A549 (cell line): ENCODE measurements around the gene CEP164.

Source experiments
- CEBPB ChIP-seq, 2 experiments: fragments of >200 bp in 1 of 2; sonication (Bioruptor Twin) in 1 of 2; formaldehyde crosslinking in 1 of 2; IDR thresholded peaks; 2 replicates each; pipeline ENCODE4 v1.6.1; 2012 to 2016
- EP300 ChIP-seq, 2 experiments: fragments of >200 bp; sonication (Bioruptor Twin); formaldehyde crosslinking; IDR thresholded peaks; 2 replicates in 1 of 2; 3 replicates in 1 of 2; pipeline ENCODE4 v1.6.1; 2016 to 2017
- FOSL2 ChIP-seq, 2 experiments: fragments of 450-650 bp in 1 of 2; fragments of >200 bp in 1 of 2; sonication (Bioruptor Twin) in 1 of 2; formaldehyde crosslinking; IDR thresholded peaks; 2 replicates each; pipeline versions ENCODE4 v1.5.0 to v1.6.1; 2016 to 2020; ENCODE audit warnings: mild to moderate bottlenecking in 1 of 2, moderate library complexity in 1 of 2
- HES2 ChIP-seq: fragments of >200 bp; sonication (Bioruptor Twin); formaldehyde crosslinking; IDR thresholded peaks from 2 replicates; pipeline ENCODE4 v1.6.1; 2016
- HEYL ChIP-seq: fragments of 250-450 bp; sonication (Bioruptor Pico); IDR thresholded peaks from 2 replicates; pipeline ENCODE4 v1.8.0; 2021; ENCODE audit warnings: mild to moderate bottlenecking, moderate library complexity
- PBX3 ChIP-seq: IDR thresholded peaks from 2 replicates; pipeline ENCODE4 v1.6.1; 2012
- PHF8 ChIP-seq: fragments of 200-600 bp; sonication (generic); IDR thresholded peaks from 2 replicates; pipeline ENCODE4 v1.6.1; 2016; ENCODE audit warnings: low read depth, mild to moderate bottlenecking, antibody characterized with exemption, moderate library complexity, borderline replicate concordance
- POLR2A ChIP-seq: IDR thresholded peaks from 2 replicates; pipeline ENCODE4 v1.6.1; 2012; ENCODE audit warnings: mild to moderate bottlenecking, low read length
- REST ChIP-seq: fragments of 200-600 bp; sonication (generic); IDR thresholded peaks from 2 replicates; pipeline ENCODE4 v1.6.1; 2016; ENCODE audit warnings: antibody characterized with exemption, mild to moderate bottlenecking, moderate library complexity
- TP53 ChIP-seq: fragments of 250-450 bp; sonication (Bioruptor Pico); IDR thresholded peaks from 2 replicates; pipeline ENCODE4 v1.5.0; 2021; ENCODE audit warnings: mild to moderate bottlenecking, moderate library complexity
- TF ChIP-seq, protein P1 (sequence below): fragments of >200 bp; sonication (Bioruptor Twin); formaldehyde crosslinking; IDR thresholded peaks from 3 replicates; pipeline ENCODE4 v1.5.1; 2016
- TF ChIP-seq, protein P2 (sequence below): fragments of 450-650 bp; IDR thresholded peaks from 2 replicates; pipeline ENCODE4 v1.6.1; 2014; ENCODE audit warnings: antibody characterized with exemption
- TF ChIP-seq, protein P3 (sequence below): IDR thresholded peaks from 2 replicates; pipeline ENCODE4 v1.6.1; 2012
- TF ChIP-seq, protein P4 (sequence below): fragments of 150-350 bp; IDR thresholded peaks from 2 replicates; pipeline ENCODE4 v1.6.1; 2014; ENCODE audit warnings: low read depth, mild to moderate bottlenecking, low read length

- TF ChIP-seq, protein P1, sequence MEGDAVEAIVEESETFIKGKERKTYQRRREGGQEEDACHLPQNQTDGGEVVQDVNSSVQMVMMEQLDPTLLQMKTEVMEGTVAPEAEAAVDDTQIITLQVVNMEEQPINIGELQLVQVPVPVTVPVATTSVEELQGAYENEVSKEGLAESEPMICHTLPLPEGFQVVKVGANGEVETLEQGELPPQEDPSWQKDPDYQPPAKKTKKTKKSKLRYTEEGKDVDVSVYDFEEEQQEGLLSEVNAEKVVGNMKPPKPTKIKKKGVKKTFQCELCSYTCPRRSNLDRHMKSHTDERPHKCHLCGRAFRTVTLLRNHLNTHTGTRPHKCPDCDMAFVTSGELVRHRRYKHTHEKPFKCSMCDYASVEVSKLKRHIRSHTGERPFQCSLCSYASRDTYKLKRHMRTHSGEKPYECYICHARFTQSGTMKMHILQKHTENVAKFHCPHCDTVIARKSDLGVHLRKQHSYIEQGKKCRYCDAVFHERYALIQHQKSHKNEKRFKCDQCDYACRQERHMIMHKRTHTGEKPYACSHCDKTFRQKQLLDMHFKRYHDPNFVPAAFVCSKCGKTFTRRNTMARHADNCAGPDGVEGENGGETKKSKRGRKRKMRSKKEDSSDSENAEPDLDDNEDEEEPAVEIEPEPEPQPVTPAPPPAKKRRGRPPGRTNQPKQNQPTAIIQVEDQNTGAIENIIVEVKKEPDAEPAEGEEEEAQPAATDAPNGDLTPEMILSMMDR, result no peak
- no peak for TF ChIP-seq POLR2A
- TF ChIP-seq HES2, result no peak
- no peak for TF ChIP-seq HEYL
- no peak for TF ChIP-seq EP300 (IDR thresholded peaks at IDR 0.05)
- no peak for TF ChIP-seq REST
- no peak for TF ChIP-seq FOSL2 (IDR thresholded peaks at IDR 0.05)
- TF ChIP-seq FOSL2 (CRISPR knock-in tag; IDR thresholded peaks at IDR 0.05), result no peak
- no peak for TF ChIP-seq PHF8
- TF ChIP-seq, protein P2, sequence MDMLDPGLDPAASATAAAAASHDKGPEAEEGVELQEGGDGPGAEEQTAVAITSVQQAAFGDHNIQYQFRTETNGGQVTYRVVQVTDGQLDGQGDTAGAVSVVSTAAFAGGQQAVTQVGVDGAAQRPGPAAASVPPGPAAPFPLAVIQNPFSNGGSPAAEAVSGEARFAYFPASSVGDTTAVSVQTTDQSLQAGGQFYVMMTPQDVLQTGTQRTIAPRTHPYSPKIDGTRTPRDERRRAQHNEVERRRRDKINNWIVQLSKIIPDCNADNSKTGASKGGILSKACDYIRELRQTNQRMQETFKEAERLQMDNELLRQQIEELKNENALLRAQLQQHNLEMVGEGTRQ, result no peak
- TF ChIP-seq PBX3, result no peak
- no peak for TF ChIP-seq TP53 (CRISPR knock-in tag)
- no peak for TF ChIP-seq CEBPB (IDR thresholded peaks at IDR 0.05)
- TF ChIP-seq, protein P3, sequence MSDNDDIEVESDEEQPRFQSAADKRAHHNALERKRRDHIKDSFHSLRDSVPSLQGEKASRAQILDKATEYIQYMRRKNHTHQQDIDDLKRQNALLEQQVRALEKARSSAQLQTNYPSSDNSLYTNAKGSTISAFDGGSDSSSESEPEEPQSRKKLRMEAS, result no peak
- TF ChIP-seq, protein P4, sequence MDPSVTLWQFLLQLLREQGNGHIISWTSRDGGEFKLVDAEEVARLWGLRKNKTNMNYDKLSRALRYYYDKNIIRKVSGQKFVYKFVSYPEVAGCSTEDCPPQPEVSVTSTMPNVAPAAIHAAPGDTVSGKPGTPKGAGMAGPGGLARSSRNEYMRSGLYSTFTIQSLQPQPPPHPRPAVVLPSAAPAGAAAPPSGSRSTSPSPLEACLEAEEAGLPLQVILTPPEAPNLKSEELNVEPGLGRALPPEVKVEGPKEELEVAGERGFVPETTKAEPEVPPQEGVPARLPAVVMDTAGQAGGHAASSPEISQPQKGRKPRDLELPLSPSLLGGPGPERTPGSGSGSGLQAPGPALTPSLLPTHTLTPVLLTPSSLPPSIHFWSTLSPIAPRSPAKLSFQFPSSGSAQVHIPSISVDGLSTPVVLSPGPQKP, result no peak
These were observed 130.8 kb downstream of the CEP164 start for GRCh38 chr11:117458275-117459122.
